K562 (cell line): ENCODE results near the gene RNU1-4.
"Not testable (repeated sequence)": the region's sequence is repeated elsewhere in the genome, so short reads cannot be mapped to it uniquely, and the experiment has no call there.

Experiments used
- CBFB ChIP-seq: sonication (generic); formaldehyde crosslinking; IDR thresholded peaks from 2 replicates; pipeline ENCODE4 v1.4.0; 2020; ENCODE audit warnings: mild to moderate bottlenecking, missing genetic modification reagents
- HIVEP1 ChIP-seq: fragments of 250-450 bp; sonication (Bioruptor Pico); IDR thresholded peaks from 2 replicates; pipeline ENCODE4 v1.4.0; 2020; ENCODE audit warnings: mild to moderate bottlenecking
- RAD21 ChIP-seq, 2 experiments: fragments of 250-450 bp in 1 of 2; fragments of 450-650 bp in 1 of 2; sonication (Bioruptor Pico) in 1 of 2; formaldehyde crosslinking in 1 of 2; IDR thresholded peaks in 1 of 2; conservative IDR thresholded peaks in 1 of 2; 2 replicates each; pipeline versions ENCODE4 v1.4.0 to v1.8.0; 2020 to 2022; ENCODE audit warnings: mild to moderate bottlenecking in 2 of 2, moderate library complexity in 1 of 2
- SMAD2 ChIP-seq: fragments of 150-350 bp; IDR thresholded peaks from 2 replicates; pipeline ENCODE4 v1.6.1; 2014; ENCODE audit warnings: low read depth, mild to moderate bottlenecking, low read length
- ZNF12 ChIP-seq: sonication (generic); formaldehyde crosslinking; IDR thresholded peaks from 2 replicates; pipeline ENCODE4 v1.4.0; 2020; ENCODE audit warnings: mild to moderate bottlenecking, missing genetic modification reagents
- ZNF436 ChIP-seq: fragments of 250-450, 450-650 bp; sonication (Bioruptor Pico); formaldehyde crosslinking; IDR thresholded peaks from 2 replicates; pipeline ENCODE4 v1.7.0; 2020; ENCODE audit warnings: mild to moderate bottlenecking
- TF ChIP-seq, protein P1 (sequence below), 3 experiments: IDR thresholded peaks in 2 of 3; conservative IDR thresholded peaks in 1 of 3; 2 replicates each; pipeline ENCODE4 v1.5.1; 2011 to 2012; ENCODE audit warnings: low read length in 3 of 3, mild to moderate bottlenecking in 3 of 3, control low read depth in 2 of 3, improper control_type of control experiment in 1 of 3, inconsistent platforms in 1 of 3, low read depth in 1 of 3, mixed read lengths in 1 of 3, moderate library complexity in 1 of 3; ENCODE audit not compliant: insufficient read depth in 2 of 3
- TF ChIP-seq, protein P2 (sequence below), 2 experiments: fragments of 450-650 bp; conservative IDR thresholded peaks; 2 replicates each; pipeline ENCODE4 v1.6.1; 2017; ENCODE audit warnings: mild to moderate bottlenecking in 2 of 2, moderate library complexity in 2 of 2
- TF ChIP-seq, protein P3 (sequence below): fragments of 450-650 bp; formaldehyde crosslinking; IDR thresholded peaks from 2 replicates; pipeline ENCODE4 v1.4.0; 2020; ENCODE audit warnings: mild to moderate bottlenecking, moderate library complexity
- TF ChIP-seq, protein P4 (sequence below): fragments of 250-450 bp; sonication (Bioruptor Pico); IDR thresholded peaks from 2 replicates; pipeline ENCODE4 v1.4.0; 2020

DNA sequence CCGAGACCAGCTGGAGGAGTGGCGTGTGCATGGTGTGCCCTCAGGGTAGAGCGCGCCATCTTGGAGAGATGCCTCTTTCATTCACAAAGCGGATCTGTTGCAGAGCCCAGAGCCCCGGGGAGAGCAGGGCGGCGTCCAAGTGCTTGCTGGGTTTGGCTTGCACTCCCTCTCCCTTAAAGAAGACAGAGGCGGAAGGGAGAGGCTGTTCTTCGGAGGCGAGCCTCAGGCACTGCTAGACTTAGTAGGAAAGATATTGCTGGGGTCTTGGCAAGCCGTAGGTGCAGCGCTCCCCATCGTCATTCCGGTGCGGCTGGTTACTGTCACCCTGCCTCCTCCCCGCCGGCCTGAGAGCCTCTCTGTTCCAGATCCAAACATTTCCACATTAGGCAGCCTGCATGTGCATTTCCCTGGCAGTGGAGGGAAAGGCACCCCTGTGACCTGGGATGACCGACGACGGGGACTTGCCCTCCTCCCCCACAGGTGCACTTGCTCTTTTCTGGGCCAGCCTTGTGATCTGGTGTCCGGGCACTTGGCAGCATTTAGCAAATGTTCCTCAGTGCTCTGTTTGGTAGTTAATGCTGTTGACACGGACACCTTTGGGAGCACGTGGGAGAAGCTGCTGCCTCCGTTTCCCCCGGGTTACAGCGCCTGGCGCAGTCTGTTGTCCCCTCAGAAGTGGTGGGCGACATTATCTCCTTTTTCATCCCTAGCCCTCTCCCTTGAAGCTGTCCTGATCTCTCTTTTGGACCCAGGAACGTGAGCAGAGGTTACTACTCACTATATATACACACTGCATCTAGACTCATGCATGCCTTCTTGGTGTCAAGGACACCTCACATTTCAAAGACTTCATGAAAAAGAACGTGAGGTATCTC, 25.7 kb downstream of the RNU1-4 start:
- TF ChIP-seq, protein P1, sequence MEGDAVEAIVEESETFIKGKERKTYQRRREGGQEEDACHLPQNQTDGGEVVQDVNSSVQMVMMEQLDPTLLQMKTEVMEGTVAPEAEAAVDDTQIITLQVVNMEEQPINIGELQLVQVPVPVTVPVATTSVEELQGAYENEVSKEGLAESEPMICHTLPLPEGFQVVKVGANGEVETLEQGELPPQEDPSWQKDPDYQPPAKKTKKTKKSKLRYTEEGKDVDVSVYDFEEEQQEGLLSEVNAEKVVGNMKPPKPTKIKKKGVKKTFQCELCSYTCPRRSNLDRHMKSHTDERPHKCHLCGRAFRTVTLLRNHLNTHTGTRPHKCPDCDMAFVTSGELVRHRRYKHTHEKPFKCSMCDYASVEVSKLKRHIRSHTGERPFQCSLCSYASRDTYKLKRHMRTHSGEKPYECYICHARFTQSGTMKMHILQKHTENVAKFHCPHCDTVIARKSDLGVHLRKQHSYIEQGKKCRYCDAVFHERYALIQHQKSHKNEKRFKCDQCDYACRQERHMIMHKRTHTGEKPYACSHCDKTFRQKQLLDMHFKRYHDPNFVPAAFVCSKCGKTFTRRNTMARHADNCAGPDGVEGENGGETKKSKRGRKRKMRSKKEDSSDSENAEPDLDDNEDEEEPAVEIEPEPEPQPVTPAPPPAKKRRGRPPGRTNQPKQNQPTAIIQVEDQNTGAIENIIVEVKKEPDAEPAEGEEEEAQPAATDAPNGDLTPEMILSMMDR (IDR thresholded peaks at IDR 0.05 in 2 of 3, conservative IDR thresholded peaks at IDR 0.05 in 1 of 3; ENCODE audit: insufficient read depth in 2 of 3, low read depth in 1 of 3, low read length in 3 of 3) = not testable (repeated sequence)
- TF ChIP-seq ZNF12 (CRISPR knock-in tag); CBFB (CRISPR knock-in tag); ZNF436 (CRISPR knock-in tag); RAD21 (CRISPR knock-in tag; conservative IDR thresholded peaks at IDR 0.05 in 1 of 2, IDR thresholded peaks at IDR 0.05 in 1 of 2); HIVEP1 (CRISPR knock-in tag); SMAD2: not testable (repeated sequence)
- TF ChIP-seq, protein P2, sequence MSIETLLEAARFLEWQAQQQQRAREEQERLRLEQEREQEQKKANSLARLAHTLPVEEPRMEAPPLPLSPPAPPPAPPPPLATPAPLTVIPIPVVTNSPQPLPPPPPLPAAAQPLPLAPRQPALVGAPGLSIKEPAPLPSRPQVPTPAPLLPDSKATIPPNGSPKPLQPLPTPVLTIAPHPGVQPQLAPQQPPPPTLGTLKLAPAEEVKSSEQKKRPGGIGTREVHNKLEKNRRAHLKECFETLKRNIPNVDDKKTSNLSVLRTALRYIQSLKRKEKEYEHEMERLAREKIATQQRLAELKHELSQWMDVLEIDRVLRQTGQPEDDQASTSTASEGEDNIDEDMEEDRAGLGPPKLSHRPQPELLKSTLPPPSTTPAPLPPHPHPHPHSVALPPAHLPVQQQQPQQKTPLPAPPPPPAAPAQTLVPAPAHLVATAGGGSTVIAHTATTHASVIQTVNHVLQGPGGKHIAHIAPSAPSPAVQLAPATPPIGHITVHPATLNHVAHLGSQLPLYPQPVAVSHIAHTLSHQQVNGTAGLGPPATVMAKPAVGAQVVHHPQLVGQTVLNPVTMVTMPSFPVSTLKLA (conservative IDR thresholded peaks at IDR 0.05) = not testable (repeated sequence)
- TF ChIP-seq, protein P3, sequence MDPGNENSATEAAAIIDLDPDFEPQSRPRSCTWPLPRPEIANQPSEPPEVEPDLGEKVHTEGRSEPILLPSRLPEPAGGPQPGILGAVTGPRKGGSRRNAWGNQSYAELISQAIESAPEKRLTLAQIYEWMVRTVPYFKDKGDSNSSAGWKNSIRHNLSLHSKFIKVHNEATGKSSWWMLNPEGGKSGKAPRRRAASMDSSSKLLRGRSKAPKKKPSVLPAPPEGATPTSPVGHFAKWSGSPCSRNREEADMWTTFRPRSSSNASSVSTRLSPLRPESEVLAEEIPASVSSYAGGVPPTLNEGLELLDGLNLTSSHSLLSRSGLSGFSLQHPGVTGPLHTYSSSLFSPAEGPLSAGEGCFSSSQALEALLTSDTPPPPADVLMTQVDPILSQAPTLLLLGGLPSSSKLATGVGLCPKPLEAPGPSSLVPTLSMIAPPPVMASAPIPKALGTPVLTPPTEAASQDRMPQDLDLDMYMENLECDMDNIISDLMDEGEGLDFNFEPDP (CRISPR knock-in tag) = not testable (repeated sequence)
- TF ChIP-seq, protein P4, sequence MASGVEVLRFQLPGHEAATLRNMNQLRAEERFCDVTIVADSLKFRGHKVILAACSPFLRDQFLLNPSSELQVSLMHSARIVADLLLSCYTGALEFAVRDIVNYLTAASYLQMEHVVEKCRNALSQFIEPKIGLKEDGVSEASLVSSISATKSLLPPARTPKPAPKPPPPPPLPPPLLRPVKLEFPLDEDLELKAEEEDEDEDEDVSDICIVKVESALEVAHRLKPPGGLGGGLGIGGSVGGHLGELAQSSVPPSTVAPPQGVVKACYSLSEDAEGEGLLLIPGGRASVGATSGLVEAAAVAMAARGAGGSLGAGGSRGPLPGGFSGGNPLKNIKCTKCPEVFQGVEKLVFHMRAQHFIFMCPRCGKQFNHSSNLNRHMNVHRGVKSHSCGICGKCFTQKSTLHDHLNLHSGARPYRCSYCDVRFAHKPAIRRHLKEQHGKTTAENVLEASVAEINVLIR = not testable (repeated sequence)
